ENCODE results near the gene ZNF546.
"Not testable (repeated sequence)": the region's sequence is repeated elsewhere in the genome, so short reads cannot be mapped to it uniquely, and the experiment has no call there.

ZNF546 gene

DNA sequence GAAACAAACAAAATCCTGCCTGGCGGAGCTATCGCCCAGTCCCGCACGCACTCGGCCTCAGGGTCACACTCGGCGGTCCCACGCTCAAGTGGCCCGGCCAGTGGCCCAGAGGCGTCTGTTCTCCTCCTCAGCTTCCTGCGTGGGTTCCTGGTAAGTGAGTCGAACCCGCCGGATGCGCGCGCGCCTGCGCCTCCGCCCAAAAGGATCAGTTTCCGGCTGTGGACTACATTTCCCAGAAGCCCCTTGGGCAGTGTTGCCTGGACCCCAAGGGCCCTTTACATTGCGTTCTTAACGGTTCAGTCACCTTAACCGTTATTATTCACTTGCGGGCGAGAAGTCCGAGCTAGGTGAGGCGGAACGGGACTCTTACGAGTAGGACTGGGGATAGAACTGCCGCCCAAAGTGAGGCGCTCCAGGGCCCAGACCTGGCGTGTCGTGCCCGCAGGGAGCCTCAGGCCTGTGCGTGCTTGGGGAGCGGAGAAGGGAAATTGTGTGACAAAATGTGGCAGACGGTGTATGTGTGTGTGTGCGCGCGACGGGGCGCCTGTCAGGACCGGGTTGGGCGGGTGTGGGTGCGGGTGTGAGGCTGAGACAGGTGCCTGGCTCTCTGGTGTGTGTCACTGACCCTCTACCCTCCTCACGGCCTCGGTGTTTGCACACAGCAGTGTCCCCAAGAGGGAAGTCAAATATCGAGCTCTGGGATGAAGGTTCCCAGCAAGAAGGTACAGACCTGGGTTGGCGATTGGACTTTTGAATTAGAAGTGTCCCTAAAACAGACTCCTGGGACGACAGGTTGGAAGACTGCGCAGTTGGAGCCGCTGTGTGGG, at the start of gene ZNF546:
Gene ZNF546 (plus strand): TSS at position 250 of the 827 bp plus-strand sequence. CDS start 1,267 bp downstream, outside the sequence.
- peak; percentile 94 for DNase-seq

DNA sequence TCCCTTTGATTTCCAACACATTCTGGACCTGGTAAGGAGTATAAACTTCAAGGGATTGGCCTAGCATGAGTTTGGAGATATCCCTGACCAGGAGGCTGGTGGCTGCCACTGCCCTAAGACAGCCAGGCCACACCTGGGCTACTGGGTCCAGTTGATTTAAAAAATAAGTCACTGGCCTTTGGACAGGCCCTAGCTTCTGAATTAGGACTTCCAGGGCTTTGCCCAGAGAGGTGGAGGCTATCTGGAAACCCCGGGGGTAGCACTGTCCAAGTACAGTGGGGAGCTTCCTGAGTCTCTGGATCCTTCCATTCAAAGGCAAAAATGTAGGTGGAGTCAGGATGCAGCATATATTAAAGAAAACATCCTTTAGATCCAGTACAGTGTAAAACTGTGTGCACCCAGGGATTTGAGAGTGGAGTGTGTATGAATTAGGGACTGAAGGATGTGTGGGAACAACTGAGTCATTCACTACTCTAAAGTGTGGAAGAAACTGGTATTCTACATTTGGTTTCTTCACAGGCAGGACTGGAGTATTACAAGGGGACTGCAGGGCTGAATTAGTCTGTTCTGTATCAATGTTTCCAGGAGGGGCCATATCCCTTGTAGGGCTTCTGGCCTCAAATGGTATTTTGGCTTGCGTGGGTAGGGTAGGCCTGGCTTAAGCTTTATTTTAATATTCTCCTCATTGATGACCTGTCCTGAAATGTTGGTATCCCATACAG, 47.7 kb upstream of the ZNF546 start:
- DNase-seq, result no peak

DNA sequence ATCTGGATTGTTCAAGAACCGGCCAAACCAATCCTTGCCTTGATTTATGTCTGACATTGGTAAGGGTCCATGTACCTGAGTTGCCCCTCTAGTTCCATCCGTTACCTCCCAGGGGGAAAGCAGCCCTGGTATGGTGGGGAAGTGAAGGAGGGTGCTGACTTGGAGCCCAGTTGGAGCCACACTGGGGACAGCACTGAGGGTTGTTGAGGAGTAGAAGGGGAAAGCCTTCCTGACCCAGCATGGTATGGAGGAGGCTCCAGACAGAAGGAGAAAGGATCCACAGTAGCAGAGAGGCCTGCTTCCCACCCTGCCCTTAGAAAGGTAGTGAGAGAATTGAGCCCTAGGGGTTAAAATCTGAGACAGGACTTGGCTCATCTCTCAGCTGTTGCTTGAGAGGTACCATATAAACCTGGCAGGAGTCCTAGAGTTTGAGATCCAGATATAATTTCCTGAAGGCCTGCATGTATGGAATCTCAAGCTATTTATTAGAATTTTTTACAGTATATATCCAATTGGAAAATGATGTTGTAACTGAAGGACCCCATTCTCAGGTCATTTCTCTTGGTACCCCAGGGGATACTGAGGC, 45.7 kb upstream of the ZNF546 start:
- DNase-seq, result no peak

DNA sequence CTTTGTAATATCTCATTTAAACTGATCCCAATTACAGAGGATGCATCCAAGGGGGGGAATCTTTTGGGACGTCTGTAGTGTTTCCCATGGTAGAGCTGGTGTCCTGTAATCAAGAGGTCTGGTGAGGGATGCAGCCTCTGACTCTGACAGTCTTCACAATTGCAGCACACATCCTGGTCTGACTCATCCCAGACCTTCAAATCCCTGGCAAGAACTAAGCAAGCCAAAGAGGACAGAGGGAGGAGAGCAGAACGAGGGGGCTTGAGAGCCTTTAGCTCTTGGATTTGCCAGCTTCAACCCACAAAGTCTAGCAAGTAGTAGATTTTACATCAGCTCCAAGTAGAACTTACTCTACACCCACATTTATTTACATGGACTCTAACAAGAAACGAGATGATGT, 45.2 kb upstream of the ZNF546 start:
- no peak for DNase-seq

DNA sequence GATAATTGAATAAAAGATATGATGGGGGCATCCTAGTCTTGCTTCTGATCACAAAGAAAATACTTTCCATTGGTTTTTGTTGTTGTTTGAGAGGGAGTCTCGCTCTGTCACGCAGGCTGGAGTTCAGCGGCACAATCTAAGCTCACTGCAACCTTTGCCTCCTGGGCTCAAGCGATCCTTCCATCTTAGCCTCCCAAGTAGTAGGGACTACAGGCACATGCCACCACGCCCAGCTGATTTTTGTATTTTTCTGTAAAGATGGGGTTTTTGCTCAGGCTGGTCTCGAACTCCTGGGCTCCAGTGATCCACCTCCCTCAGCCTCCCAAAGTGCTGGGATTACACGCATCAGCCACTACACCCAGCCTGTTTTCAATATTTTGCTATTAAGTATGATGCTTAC, 42.9 kb upstream of the ZNF546 start:
- no peak for DNase-seq

DNA sequence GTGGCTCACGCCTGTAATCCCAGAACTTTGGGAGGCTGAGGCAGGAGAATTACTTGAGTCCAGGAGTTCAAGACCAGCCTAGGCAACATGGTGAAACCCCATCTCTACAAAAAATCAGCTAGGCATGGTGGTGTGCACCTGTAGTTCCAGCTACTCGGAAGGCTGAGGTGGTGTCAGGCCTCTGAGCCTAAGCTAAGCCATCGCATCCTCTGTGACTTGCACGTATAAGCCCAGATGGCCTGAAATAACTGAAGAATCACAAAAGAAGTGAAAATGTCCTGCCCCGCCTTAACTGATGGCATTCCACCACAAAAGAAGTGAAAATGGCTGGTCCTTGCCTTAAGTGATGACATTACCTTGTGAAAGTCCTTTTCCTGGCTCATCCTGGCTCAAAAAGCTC, 39.0 kb upstream of the ZNF546 start:
- DNase-seq, result not testable (repeated sequence)

DNA sequence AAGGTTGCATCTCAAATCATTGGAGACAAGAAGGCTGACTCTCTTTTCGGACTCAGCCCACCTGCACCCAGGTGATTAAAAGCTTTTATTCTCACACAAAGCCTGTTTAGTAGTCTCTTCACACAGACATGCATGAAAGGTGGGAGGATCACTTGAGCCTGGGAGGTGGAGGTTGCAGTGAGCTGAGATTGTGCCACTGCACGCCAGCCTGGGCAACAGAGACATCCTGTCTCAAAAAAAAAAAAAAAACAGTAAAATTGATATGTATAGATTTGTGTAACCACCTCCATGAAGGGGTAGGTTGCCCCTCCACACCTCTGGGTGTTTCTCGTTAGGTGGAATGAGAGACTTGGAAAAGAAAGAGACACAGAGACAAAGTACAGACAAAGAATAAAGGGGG, 37.9 kb upstream of the ZNF546 start:
- not testable (repeated sequence) for DNase-seq

DNA sequence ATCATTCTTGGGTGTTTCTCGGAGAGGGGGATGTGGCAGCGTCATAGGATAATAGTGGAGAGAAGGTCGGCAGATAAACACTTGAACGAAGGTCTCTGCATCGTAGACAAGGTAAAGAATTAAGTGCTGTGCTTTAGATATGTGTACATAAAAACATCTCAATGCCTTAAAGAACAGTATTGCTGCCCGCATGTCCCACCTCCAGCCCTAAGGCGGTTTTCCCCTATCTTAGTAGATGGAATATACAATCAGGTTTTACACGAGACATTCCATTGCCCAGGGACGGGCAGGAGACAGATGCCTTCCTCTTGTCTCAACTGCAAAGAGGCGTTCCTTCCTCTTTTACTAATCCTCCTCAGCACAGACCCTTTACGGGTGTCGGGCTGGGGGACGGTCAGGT, 37.5 kb upstream of the ZNF546 start:
- not testable (repeated sequence) for DNase-seq

DNA sequence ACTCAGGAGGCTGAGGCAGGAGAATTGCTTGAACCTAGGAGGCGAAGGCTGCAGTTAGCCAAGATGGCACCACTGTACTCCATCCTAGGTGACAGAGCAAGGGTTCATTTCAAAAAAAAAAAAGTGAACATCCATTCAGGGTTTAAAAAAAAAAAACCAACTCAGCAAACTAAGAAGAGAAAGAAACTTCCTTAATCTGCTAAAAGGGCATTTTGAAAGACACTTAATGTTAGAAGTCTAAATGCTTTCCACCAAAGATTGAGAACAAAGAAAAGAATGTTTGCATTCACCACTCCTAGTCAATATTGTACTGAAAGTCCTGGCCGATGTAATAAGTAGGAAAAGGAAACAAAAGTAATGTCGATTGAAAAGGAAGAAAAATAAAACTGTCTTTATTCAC, 33.0 kb upstream of the ZNF546 start:
- DNase-seq, result no peak

DNA sequence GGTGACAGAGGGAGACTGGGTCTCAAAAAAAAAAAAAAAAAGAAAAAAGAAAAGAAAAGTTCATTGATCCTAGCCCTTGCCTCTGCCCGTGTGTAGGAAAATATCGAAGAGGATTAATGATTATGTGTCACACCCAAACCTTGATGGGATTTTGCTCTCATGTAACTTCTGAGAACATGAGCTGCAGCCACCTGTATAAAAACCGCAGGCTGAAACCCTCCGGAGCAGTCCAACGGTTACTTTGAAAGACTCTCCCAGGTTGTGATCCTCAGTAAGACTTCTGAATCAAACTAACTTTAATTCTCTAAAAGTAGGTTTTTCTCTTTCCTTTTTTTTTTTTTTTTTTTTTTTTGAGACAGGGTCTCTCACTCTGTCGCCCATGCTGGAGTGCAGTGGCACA, 30.2 kb upstream of the ZNF546 start:
- no peak for DNase-seq

DNA sequence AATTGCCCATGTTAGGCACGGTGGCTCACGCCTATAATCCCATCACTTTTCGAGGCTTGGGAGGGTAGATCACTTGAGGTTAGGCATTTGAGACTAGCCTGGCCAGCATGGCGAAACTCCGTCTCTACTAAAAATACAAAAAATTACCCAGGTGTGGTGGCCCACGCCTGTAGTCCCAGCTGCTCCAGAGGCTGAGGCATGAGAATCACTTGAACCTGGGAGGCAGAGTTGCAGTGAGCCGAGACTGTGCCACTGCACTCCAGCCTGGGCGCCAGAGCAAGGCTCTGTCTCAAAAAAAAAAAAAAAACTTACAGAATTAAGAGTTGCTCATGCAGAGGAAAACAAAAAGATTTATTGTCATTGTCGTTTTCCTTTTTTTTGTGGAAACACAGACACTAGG, 29.3 kb upstream of the ZNF546 start:
- DNase-seq, result no peak

DNA sequence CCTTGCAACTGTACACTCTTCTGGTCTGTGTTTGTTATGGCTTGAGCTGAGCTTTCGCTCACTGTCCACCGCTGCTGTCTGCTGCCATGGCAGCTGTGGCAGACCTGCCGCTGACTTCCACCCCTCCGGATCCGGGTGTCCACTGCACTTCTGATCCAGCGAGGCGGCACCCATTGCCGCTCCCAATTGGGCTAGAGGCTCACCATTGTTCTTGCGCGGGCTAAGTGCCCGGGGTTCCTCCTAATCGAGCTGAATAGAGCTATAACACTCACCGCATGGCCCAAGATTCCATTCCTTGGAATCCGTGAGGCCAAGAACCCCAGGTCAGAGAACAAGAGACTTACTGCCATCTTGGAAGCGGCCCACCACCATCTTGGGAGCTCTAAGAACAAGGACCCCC, 28.1 kb upstream of the ZNF546 start:
- no peak for DNase-seq

DNA sequence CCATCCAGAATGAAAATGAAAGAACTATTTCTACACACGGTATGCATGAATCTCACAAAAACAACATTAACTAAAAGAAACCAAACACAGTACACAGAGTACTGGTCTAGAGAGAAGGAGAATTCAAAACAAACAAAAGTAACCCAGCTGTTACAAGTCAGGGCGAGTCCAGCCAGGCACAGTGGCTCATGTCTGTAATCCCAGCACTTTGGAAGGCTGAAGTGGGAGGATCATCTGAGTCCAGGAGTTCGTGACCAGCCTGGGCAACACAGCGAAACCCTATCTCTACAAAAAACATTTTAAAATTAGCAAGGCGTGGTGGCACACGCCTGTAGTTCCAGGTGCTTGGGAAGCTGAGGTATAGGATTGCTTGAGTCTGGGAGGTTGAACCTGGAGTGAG, 27.6 kb upstream of the ZNF546 start:
- no peak for DNase-seq

DNA sequence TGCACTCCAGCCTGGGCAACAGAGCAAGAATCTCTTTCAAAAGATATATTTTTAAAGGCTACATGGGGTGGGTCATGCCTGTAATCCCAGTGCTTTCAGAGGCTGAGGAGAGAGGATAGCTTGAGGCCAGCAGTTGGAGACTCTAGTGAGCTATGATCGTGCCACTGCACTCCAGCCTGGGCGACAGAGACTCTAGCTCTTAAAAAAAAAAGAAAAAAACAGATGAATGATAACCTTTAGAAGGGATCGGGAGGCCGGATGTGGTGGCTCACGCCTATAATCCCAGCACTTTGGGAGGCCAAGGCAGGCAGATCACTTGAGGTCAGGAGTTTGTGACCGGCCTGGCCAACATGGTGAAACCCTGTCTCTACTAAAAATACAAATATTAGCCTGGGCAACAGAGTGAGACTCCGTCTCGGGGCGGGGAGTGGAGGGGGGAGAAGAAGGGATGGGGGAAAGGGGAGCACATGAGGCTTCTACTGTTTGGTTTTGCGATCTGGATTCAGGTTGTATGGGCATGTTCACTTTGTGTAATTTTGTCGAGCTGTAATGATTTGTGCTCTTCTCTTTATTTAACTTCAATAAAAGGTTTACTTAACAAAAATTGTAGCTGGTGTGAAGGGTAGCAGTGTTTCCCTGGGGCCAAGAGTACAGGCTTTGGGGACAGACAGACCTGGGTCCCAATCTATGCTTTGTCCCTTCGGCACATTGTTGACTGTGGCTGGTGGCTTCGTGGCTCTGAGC, 27.0 kb upstream of the ZNF546 start:
- no peak for DNase-seq

DNA sequence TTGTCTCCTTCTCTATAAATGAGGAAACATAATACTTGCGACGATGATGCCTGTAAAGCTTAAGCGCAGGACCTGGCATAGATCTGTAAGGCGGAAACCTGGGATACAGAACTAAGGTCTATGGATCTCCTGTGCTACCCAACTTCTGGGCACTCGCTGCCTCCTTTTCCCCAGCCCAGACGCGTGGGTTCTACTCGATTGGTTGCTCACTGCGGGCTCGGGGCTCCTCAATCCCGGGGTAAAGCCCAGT, 26.5 kb upstream of the ZNF546 start:
- peak; percentile 43 for DNase-seq

DNA sequence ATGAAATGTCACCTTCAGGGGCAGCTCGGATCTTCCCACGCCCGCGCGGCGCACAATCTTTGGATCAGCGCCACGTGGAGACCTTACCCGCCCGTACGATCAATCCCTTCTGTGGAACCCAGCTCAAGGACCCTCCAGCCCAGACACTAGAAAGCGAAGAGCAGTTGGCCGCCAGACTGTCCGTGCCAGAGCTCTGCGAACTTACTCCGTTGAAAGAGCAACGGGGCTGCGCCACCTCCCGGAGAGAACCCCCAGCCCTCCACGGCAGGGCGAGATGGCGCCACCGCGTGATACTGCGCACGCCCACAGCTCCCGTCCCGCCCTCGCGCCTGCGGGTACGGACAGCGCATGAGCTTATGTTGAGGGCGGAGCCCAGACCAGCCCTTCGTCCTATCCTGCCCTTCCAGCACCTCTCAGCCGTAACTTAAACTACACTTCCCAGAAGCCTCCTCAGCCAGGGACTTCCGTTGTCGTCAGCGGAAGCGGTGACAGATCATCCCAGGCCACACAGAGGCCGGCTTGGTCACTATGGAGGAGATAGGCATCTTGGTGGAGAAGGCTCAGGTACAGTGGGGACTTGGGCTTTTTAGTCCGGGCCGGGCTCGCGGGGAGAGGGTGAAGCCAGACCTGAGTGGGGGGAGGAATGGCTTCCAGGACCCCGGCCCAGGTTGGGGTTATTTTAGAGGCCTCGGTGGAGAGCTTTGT, 26.0 kb upstream of the ZNF546 start, which contains the start of gene PSMC4:
Gene PSMC4 (plus strand): TSS at position 491 of the 705 bp plus-strand sequence. CDS start 38 bp downstream, at position 529.
- DNase-seq, result peak; percentile 99

DNA sequence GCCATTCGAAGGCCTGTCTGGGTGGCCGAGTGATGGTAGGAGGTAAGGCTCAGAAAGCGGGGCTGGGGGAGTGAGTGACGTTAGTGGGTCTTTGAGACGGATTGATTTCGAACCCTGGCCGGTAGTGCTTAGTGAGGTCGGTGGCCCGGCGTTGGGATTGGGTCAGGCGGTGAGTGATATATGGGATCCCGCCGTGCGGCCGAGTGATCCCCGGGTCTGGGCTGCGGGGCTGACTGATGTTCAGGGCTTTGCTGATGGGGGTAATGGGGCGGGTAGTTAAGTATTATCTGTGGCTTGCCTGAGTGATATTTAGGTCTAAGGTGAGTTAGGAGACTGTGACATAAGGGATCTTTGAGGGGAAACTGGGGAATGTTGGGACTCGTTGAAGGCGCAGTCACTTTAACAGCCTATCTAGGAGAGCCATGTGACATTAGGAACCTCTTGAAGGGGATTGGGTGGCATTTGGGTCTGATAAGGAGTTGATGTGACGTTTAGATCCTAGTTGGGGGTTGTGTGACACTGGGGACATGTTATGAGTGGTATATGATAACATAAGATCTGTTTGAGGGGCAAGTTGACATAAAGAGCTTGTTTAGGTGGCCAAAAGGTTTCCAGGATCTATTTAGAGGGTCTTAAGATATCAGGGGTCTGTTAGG, 25.4 kb upstream of the ZNF546 start:
- no peak for DNase-seq

DNA sequence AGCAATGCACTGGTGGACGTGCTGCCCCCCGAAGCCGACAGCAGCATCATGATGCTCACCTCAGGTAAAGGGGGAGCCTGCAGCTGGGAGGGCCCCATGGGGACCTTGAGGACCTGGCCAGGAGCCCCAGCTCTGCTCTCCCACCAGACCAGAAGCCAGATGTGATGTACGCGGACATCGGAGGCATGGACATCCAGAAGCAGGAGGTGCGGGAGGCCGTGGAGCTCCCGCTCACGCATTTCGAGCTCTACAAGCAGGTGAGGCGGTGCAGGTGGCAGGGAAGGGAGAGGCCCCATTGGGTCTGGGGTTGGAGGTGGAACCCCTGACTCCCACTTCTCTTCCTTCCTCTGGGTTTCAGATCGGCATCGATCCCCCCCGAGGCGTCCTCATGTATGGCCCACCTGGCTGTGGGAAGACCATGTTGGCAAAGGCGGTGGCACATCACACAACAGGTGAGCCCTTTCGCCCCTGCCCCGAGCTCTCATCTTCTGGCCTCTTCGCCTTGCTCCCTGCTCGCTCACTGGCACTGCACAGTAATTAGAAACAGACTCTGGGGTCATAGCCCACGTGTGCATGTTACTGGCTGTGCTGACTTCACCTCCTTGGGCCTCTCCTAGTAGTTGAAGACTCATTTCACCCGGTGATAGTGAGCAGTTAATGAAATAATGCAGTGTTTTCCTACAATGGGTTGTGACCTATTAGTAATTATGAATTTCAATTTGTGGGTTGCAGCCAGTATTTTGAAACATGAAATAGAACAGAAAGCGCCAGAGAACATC, 22.3 kb upstream of the ZNF546 start:
- no peak for DNase-seq

DNA sequence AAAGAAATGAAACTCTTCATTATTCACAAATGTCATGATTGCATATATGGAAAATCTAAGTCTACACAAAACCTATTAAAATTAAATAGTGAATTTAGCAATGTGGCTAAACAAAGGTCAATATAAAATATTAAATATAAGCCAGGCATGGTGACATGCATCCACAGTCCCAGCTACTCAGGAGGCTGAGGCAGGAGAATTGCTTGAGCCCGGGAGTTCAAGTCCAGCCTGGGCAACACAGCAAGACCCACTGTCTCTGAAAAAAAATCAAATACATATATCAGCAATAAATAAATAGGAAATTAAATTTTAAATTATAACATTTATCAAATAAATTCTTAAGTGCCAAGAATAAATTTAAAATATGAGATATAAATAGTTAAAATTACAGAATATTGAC, 14.0 kb upstream of the ZNF546 start:
- no peak for DNase-seq

DNA sequence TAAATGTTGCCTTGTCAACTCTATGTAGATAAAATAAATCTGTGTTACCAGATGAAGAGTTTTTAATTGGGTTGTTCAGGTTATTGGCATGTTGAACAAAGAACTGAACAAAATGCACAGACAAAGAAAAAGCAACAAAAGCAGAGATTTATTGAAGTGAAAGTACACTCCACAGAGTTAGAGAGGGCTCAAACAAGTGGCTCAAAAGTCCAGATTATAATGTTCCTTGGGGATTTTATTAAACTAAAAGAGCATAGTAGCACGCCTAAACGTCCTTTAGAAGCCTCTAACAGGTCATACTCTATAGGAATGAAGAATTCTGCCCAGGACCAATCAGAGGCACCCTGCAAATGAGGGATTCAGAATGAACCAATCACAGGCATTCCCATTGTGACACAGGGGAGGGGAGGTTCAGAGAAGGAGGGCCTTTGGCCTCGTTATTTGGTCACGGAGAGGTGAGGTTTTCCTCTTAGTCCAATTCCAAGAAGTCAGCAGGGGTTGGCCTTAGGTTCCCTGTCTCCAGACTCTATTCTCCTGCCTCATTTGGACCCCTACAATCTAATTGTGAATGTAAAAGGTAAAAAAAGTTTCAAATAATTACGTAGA, 13.1 kb upstream of the ZNF546 start:
- no peak for DNase-seq

DNA sequence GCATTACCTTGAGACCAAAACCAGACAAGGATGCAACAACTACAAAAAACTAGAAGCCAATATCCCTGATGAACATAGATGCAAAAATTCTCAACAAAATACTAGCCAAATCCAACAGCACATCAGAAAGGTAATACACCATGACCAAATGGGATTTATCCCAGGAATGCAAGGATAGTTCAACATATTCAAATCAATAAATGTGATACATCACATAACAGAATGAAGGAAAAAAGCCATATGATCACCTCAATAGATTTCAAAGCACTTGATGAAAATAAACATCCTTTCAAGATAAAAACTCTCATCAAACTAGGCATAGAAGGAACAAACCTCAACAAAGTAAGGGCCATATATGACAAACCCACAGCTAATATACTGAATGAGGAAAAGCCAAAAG, 10.2 kb upstream of the ZNF546 start:
- no peak for DNase-seq
